ENCODE results near the gene IL27RA. TPM values are rescaled to one million over a fixed set of nuclear protein-coding genes. Genes with fewer than 3 reads are reported as not detected.
"Not testable (repeated sequence)": the region's sequence is repeated elsewhere in the genome, so short reads cannot be mapped to it uniquely, and the experiment has no call there.

IL27RA gene
- total and polyA plus RNA-seq, 2 of the 4 experiments (the other 2 are of a cell fraction): 2.9 to 5.1 TPM

DNA sequence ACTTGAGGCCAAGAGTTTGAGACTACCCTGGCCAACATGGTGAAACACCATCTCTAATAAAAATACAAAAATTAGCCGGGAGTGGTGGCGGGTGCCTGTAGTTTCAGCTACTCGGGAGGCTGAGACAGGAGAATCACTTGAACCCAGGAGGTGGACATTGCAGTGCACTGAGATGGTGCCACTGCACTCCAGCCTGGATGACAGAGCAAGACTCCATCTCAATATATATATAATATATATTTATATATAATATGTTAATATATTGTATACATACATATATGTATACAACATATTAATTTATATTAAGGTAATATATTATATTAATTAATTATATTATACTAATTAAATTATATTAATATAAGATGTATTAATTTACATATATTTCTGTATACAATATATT lies 11.8 kb upstream of the IL27RA start:
- H3K9me3 ChIP-seq (ENCODE audit: control insufficient read depth, insufficient read depth, low read length); H3K36me3 ChIP-seq (ENCODE audit: control insufficient read depth, insufficient read depth, low read length); H3K4me1 ChIP-seq (ENCODE audit: control insufficient read depth, insufficient read depth, low read length); H3K23ac ChIP-seq (ENCODE audit: low read depth, low read length); H2BK120ac ChIP-seq (ENCODE audit: low read depth, low read length); H3K9me1 ChIP-seq (ENCODE audit: insufficient read depth, low read length); in situ Hi-C loops (cut with MboI; ENCODE audit: low sequenced_read_pairs); H2AK5ac ChIP-seq (ENCODE audit: low read depth, low read length); H3K4ac ChIP-seq (ENCODE audit: low read depth, low read length); H3K18ac ChIP-seq (ENCODE audit: low read depth, low read length); H3K9ac ChIP-seq (ENCODE audit: low read depth, low read length); H2BK20ac ChIP-seq (ENCODE audit: low read depth, low read length); H4K5ac ChIP-seq (ENCODE audit: low read depth, low read length); H4K91ac ChIP-seq (ENCODE audit: insufficient read depth, low read depth, low read length); H3K56ac ChIP-seq (ENCODE audit: extremely low read depth, insufficient read depth, low read length); H3K79me1 ChIP-seq (ENCODE audit: low read depth in 1 of 2, low read length in 2 of 2); H2BK15ac ChIP-seq (ENCODE audit: low read depth, low read length); DNase-seq; H4K8ac ChIP-seq (ENCODE audit: low read depth in 2 of 2, low read length in 2 of 2); BruUV-seq (replicated peaks); ATAC-seq (ENCODE audit: low read depth); H4K20me1 ChIP-seq (ENCODE audit: insufficient read depth, low read length); H3K4me3 ChIP-seq (ENCODE audit: insufficient read depth, low read depth, low read length); H2BK5ac ChIP-seq (ENCODE audit: low read depth, low read length, poor library complexity, severe bottlenecking); H3K27me3 ChIP-seq (ENCODE audit: control insufficient read depth, insufficient read depth, low read length); H3K14ac ChIP-seq (replicated peaks; ENCODE audit: low read depth, low read length); H3K4me2 ChIP-seq (ENCODE audit: low read depth, low read length); H2AFZ ChIP-seq (replicated peaks; ENCODE audit: low read length, poor library complexity); H3K27ac ChIP-seq (ENCODE audit: insufficient read depth, low read length); intact Hi-C loops (cut with micrococcal nuclease); H2AK9ac ChIP-seq (replicated peaks; ENCODE audit: low read depth, low read length, poor library complexity); dilution Hi-C loops (cut with HindIII; ENCODE audit: low sequenced_read_pairs, unreplicated experiment): not testable (repeated sequence)
- no CpG with 5 or more reads among the region's 3 CpGs for WGBS, 2 experiments (ENCODE audit: extremely low coverage in 2 of 2, insufficient read length in 1 of 2)
- ChIA-PET POLR2A (ENCODE audit: unreplicated experiment) (interaction anchor here (0.6 kb wide), 1 partner anchor 578 kb away, joined by 3 read pairs; no protein-coding TSS in a partner anchor), CTCF (interaction anchor here (1.1 kb wide), 1 partner anchor 24 kb away, joined by 4 read pairs; no protein-coding TSS in a partner anchor)

Measured in IMR-90 (cell line).